GM19463 (cell line): ENCODE results near the gene PDGFRA.
A peak's percentile ranks its signal among the peaks of the same experiment; 100 is the strongest.

ENCODE experiments used
- ATAC-seq: cut with Tn5 transposase; IDR thresholded peaks from one replicate; pipeline ENCODE4 v1.9.1; 2021; ENCODE audit warnings: mild to moderate bottlenecking, moderate library complexity; ENCODE audit not compliant: unreplicated experiment

The PDGFRA gene

DNA sequence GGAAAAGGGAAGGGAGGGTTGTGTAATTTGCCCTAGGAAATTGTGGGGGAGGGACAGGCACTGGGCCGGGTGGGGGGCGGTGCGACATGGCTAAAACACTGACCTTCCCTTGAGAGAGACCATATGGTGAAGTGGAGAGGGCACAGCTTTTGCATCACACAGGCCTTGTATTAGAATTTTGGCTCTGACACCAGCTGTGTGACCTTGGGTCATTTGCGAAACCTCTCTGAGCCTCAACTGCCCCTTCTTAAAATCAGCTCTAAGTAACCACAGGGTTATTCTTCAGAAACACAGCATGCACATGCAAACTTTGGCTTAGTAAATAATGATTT lies 25.8 kb downstream of the PDGFRA start:
- no peak for ATAC-seq

DNA sequence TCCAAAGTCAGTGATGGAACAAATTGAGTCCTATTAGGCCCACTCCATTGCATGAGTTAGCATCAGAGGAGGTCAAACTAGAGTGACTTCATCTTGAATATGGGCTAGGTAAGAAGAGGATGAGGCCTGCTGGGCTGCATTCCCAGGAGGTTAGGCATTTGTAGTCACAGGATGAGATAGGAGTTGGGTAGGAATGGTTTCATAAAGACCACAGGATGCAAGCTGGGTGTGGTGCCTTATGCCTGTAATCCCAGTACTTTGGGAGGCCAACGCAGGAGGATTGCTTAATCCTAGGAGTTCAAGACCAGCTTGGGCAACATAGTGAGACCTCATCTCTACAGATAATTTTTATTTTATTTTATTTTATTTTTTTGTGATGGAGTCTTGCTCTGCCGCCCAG lies 26.8 kb downstream of the PDGFRA start:
- no peak for ATAC-seq

DNA sequence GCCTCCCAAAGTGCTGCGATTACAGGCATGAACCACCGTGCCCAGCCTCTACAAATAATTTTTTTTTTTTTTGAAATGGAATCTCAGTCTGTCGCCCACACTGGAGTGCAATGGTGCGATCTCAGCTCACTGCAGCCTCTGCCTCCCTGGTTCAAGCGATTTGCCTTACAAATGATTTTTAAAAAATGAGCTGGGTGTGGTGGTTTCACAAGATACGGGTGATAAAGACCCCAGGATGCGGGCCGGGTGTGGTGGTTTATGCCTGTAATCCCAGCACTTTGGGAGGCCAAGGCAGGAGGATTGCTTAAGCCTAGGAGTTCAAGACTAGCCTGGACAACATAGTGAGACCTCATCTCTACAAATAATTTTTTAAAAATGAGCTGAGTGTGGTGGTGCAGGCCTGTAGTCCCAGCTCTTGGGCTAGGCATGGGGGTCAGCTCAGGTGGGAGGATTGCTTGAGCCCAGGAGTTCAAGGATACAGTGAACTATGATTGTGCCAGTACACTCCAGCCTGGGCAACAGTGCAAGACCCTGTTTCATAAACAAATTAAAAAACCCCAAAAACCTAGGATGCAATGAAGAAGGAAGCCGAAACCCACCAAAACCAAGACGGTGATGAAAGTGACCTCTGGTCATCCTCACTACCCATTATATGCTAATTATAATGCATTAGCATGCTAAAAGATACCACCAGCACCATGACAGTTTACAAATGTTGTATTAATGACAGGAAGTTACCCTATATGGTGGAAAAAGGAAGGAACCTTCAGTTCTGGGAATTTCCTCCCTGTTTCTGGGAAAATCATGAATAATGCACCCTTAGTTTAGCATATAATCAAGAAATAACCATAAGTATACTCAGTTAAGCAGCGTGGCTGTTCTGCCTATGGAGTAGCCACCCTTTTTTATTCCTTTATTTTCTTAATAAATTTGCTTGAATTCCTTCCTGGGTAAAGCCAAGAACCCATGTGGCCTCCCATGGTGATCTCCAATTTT lies 27.7 kb downstream of the PDGFRA start:
- no peak for ATAC-seq

DNA sequence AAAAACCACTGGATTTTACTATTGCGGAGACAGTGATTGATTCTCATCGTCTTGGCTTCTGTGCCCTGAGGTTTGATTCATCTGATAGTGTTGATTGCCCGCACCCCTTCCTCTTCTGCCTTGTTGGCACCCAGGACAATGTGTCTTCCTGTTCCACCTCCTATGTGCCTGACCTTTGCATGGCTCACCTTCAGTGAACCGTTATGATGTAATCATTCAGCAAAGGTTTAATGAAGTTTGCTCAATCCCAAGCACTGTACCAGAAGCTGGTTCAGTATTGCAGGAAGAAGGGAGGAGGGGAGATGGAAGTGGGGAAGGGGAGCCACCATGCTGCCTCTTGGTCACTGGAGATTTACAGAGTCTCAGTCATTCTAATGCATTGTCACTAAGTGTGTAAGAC lies 36.3 kb downstream of the PDGFRA start:
- no peak for ATAC-seq

DNA sequence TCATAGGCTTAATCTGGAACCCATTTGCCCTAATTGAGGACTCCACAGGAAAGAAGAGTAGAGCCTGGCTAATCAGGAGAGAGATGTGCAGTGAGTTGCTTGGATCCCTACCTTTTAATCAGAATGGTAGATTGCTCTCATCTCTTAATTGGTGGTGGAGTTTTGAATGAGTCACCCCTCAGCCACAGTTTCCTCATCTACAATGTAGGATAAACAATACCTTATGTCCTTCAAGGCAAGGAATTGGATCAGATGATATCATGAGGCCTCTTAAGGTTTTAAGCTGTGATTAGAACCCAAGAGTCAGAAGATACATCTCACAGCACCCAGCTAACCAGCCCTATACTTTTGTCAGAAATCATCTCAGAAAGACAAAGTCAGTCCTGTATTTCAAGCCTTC lies 39.1 kb downstream of the PDGFRA start:
- ATAC-seq: no peak

DNA sequence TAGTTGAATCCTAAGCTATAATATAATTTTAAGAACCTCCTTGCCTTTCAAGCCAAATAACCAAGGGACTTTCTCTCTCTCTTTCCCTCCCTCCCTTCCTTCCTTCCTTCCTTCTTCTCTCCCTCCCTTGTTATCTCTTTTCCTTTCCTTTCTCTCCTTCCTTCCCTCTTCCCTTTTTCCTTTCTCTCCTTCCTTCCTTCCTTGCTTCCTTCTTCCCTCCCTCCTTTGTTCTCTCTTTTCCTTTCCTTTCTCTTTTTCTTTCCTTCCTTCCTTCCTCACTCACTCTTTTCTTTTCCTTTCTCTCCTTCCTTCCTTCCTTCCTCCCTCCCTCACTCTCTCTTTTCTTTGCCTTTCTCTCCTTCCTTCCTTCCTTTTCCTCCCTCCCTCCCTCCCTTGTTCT lies 42.4 kb downstream of the PDGFRA start:
- ATAC-seq: no peak

DNA sequence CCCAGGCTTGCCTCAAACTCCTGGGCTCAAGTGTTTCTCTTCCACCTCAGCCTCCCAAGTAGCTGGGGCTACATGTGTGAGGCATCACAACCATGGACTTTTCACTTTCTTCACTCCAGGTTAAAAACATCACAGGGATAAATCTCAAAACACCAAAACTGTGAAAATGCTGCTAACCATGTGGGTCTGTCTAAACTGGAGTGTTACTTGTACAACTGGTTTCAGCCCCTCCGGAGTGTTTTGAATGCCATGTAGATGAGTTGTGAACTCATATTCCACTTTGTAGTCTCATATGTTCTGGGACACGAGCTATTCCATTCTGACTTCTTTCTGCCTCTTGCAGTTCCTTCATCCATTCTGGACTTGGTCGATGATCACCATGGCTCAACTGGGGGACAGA lies 43.0 kb downstream of the PDGFRA start:
- ATAC-seq: no peak

DNA sequence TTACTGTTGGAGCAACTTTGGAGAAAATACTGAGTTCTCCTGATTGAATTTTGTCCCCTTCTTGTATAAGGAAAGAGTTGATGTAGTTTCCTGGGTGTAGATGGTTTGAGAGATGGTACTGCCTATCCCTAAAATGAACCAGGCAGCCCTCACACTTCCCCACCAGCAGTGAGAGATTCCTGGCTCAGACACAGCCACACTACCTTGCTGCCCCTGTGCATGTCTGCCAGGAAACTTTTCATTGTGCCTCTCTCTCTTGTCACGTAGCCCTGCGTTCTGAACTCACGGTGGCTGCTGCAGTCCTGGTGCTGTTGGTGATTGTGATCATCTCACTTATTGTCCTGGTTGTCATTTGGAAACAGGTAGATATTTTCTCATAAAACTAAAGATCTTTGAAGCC lies 45.2 kb downstream of the PDGFRA start:
- no peak for ATAC-seq

DNA sequence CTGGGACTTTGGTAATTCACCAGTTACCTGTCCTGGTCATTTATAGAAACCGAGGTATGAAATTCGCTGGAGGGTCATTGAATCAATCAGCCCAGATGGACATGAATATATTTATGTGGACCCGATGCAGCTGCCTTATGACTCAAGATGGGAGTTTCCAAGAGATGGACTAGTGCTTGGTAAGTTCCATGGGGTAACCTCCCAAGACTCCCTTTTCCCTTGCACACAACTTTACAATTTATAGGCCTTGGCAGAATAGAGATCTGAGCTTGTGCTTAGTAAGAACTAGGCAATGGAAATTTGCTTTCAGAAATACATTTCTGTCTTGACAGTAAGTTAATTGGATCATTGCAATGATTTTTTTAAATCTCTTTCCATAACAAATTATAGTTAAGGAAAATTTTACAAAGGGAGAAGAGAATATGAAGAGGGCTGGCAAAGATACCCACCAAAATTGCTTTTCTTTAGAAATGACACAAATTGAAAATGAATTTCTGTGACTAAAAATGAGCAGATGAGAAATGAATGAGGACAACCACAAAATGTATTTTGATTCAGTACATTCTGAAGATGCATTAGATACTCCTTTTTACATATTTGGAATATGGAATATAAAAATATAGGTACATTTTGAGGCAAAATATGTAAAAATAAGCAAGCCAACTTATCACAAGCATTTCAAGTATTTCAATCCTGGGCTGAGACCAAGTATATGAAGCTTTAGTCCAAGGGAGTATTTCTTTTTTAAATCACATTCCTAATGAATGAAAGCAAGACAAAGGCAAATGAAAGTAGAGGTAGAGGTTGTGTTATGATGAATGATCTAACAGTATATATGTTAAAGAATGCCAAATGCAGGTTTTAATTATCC lies 45.9 kb downstream of the PDGFRA start:
- ATAC-seq: no peak

DNA sequence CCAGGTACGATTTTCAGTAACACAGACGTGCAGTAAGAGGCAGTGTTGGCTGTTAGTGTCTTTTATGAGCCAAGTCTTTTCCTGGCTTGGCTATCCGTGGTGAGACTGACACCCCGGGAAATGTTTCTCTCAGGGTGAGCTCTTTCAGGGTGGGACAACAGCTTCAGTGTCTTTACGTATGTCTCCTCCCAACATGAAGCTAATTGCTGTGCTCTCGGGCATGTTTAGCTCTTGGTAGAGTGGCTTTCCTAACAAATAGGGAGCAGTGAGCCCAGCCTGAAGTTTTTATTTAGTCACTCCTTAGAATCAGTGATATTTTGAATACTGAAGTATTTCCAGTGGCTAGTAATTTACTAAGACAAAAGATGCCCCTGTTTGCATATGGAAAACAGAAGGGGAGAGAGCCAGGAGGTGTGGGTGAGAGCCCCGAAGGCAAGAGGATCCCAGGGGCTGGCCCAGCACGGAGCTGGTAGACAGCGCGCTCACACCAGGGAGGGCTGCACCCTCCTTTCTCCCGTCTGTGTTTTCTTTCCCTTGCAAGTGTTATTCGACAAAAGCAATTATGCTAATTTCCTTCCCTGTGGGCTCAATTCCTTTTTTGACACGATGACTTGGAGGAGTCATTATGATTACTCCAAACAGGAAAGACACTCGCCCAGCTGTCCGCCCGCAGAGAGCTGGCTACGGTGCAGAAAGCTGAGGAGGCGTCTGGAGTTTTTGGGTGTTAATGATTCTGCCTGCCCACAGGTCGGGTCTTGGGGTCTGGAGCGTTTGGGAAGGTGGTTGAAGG lies 47.7 kb downstream of the PDGFRA start:
- ATAC-seq: no peak

DNA sequence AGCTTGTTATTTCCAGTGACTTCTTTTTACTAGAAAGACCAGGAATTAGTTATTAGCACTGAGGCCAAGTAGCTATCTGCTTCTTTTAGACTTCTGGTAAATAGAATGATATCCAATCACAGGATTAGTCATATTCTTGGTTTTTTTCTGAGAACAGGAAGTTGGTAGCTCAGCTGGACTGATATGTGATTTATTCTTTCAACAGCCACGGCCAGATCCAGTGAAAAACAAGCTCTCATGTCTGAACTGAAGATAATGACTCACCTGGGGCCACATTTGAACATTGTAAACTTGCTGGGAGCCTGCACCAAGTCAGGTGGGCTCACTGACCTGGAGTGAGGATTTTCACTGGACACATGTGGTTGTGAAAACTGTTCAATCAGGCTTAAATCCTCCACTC lies 48.6 kb downstream of the PDGFRA start:
- peak; percentile 47 for ATAC-seq

DNA sequence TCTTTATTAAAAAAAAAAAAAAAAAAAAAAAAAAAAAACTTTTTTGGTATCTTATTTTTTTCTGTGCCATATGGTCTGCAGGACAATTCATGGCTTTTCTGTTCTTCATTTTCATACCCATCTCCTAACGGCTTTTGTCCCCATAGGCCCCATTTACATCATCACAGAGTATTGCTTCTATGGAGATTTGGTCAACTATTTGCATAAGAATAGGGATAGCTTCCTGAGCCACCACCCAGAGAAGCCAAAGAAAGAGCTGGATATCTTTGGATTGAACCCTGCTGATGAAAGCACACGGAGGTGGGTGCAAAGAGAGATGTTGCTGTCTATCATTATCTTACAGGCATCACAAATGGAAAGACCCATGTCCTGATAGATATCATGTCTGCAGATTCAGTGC lies 49.1 kb downstream of the PDGFRA start:
- no peak for ATAC-seq

DNA sequence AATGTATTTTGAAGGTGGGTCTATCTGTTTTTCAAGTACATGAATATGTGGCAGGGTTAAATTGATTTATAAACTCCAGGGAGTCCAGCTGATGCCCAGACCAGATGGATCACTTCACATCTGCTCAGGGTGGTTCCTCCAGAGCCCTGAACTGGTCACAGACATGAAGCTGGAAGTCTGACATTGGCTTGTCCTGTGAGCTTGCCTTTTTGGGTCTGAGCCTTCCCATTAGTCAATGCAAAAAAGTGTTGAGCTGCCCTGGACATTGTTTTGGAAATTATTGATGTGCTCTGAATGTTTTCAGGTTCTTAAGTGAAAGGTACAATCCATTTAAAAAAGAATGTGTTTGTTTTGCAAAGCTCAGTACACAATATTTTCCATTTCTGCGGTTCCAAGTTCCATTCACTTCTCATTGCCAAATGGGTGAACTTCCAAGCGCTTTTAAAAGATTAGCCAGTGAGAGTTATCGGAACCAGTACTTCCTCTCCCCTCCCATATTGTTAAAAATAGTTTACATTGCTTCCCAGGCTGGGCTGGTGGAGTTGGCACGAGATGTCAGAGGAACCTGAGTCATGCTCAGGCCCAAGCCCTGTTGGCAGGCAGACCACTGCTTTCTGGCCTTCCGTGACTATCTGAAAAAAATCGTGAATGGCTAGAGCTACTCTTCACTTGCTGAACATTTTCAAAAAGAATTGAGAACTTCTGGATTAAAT lies 52.1 kb downstream of the PDGFRA start:
- no peak for ATAC-seq

DNA sequence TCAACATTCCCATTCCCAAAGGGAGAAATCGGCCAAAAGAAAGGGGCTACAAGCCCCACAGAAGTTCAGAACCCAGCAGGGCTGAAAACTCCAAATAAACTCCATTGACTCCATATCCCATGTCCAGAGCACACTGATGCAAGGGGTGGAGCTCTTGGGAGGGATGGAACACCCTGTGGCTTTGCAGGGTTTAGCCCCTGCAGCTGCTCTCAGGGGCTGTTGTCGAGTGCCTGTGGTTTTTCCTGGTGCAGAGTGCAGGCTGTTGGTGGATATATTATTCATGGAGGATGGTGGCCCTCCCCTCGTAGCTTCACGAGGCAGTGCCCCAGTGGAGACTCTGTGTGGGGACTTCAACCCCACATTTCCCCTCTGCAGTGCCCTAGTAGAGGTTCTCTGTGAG lies 53.7 kb downstream of the PDGFRA start:
- no peak for ATAC-seq

DNA sequence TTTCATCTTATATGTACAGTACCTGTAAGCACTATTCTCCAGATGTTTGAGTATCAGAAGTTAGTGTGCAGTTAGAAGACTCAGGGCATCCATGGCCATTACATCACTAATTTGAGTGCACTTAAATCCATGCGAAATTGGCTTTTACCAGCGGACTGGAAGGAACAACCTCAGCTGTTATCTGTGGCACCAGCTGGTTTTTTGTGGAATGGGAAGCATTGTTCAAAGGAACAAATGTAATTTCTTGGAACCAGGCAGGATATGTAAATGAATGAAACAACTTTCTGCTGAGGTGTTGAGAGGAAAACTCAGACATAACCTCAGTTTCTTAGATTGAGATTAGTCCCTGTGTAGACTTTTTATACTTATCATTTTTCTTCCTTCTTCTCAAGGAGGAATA lies 60.2 kb downstream of the PDGFRA start:
- no peak for ATAC-seq

DNA sequence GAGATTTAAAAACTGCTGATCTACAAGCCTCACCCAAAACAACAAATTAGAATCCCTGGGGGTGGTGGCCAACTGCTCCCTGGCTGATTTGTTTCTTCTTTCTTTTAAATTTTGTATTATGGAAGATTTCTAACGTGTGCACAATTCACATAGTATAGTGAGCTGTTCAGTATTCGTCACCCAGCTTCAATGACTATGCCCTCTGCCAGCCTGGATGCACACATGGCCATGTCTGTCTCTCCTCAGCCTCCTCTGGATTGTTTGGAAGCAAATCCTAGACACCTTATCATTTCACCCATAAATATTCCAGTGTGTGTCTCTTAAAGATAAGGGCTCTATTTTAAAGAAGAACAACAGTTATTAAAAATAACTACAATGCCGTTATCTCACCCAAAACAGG lies 61.9 kb downstream of the PDGFRA start:
- no peak for ATAC-seq

DNA sequence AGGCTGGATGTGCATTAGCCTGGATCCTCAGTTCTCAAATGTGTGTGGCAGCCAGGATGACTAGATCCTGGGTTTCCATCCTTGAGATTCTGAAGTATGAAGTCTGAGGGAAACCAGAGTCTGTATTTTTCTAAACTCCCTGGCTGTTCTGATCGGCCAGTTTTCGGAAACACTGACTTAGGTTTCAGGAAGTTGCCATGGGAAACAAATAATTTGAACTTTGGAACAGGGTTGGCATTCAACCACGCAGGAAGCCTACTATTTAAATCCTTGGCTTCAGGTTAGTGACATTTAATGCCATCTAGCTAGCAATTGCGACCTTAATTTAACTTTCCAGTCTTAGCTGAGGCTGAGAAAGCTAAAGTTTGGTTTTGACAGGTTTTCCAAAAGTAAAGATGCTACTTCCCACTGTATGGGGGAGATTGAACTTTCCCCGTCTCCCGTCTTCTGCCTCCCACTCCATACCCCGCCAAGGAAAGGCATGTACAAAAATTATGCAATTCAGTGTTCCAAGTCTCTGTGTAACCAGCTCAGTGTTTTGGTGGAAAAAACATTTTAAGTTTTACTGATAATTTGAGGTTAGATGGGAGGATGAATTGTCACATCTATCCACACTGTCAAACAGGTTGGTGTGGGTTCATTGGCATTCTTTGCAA lies 67.6 kb downstream of the PDGFRA start:
- no peak for ATAC-seq

DNA sequence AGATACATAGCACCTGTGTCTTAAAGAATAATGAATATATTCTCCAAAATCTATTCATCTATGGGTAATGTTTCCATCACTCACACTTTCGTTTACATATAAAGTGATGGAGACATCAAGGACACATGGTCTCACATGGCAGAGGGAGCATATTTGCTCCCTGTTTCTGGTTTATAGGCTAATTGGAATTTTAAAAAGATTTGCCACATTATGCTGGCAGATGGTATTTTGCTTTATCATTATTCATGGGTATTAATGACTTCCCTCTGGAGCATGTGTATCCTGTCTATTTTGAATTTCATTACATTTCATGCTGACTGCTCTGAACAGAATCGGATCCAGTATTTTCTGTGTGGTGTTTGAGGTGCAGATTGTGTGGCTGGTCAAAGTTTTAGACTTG lies 79.0 kb downstream of the PDGFRA start:
- ATAC-seq: no peak

DNA sequence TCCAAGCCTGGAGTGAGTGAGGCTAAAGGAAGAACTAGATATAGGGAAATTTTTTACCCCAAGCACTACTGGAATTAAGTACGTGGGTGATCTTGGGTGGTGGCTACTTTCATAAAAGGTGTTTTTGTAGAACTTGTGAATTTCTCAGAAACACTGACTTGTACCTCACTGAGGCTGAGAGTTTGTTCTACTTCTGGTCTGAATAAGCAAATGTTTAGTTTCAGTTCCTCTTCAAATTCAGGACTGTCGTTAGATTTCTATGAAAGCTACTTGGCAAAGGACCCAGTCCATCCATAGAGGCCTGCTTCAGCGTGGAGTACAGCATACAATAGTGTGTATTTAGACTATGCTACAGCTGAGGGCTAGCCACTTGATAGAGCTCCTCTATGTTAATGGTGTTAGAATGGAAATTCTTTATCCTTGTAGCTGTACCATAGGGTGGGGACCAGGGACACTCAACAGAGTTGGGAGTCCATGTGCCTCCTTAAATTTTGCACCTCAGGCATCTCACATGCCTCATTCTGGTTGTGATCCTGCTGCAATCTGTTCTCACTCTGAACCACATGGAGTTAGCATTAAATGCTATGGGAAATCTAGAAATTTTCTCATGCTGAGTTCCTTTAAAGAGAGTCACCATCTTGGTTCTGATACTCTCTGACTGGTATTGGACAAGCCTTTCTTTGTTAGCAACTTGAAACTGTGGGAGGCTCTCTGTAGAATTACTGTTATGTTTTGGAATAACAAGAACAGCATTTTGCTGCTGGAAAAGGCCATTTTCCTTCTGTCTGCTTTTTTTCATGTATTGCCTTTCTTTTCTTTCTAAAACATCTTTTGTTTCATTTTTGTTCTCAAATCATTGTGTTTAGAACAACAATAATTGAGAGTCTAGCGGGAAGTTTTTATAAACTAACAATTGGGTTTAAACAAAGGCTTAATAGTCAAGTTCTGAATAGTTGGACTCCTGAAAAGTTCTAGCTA lies 86.8 kb downstream of the PDGFRA start:
- peak; percentile 97 for ATAC-seq
